Liver (tissue), 3 donors: ENCODE measurements around the gene ARL4D.

Experiments
- ATF3 ChIP-seq: IDR thresholded peaks from 2 replicates; pipeline ENCODE4 v1.6.1; 2016; ENCODE audit warnings: antibody characterized with exemption
- CTCF ChIP-seq: fragments of 150-350 bp; IDR thresholded peaks from 2 replicates; pipeline ENCODE4 v1.5.1; 2017; ENCODE audit warnings: improper control_type of control experiment, low read depth, low read length; ENCODE audit not compliant: missing input control
- JUND ChIP-seq, 2 donors: IDR thresholded peaks; 2 replicates each; pipeline ENCODE4 v1.6.1; 2016; ENCODE audit warnings: antibody characterized with exemption in 2 of 2
- RAD21 ChIP-seq, 2 donors: IDR thresholded peaks; 2 replicates each; pipeline ENCODE4 v1.6.1; 2016; ENCODE audit warnings: antibody characterized with exemption in 2 of 2, mild to moderate bottlenecking in 2 of 2
- YY1 ChIP-seq: IDR thresholded peaks from 2 replicates; pipeline ENCODE4 v1.6.1; 2016; ENCODE audit warnings: antibody characterized with exemption, mild to moderate bottlenecking
- ZBTB33 ChIP-seq: IDR thresholded peaks from 2 replicates; pipeline ENCODE4 v1.6.1; 2016; ENCODE audit warnings: antibody characterized with exemption
- TF ChIP-seq, protein P1 (sequence below): IDR thresholded peaks from 2 replicates; pipeline ENCODE4 v1.6.1; 2016; ENCODE audit warnings: antibody characterized with exemption, mild to moderate bottlenecking
- donor health status: healthy.
- donor health status: healthy.

- TF ChIP-seq CTCF = no peak
- no peak for TF ChIP-seq RAD21 (IDR thresholded peaks at IDR 0.05)
- no peak for TF ChIP-seq YY1
- TF ChIP-seq ZBTB33 = no peak
- TF ChIP-seq ATF3 = no peak
- TF ChIP-seq JUND (IDR thresholded peaks at IDR 0.05) = no peak
- TF ChIP-seq, protein P1, sequence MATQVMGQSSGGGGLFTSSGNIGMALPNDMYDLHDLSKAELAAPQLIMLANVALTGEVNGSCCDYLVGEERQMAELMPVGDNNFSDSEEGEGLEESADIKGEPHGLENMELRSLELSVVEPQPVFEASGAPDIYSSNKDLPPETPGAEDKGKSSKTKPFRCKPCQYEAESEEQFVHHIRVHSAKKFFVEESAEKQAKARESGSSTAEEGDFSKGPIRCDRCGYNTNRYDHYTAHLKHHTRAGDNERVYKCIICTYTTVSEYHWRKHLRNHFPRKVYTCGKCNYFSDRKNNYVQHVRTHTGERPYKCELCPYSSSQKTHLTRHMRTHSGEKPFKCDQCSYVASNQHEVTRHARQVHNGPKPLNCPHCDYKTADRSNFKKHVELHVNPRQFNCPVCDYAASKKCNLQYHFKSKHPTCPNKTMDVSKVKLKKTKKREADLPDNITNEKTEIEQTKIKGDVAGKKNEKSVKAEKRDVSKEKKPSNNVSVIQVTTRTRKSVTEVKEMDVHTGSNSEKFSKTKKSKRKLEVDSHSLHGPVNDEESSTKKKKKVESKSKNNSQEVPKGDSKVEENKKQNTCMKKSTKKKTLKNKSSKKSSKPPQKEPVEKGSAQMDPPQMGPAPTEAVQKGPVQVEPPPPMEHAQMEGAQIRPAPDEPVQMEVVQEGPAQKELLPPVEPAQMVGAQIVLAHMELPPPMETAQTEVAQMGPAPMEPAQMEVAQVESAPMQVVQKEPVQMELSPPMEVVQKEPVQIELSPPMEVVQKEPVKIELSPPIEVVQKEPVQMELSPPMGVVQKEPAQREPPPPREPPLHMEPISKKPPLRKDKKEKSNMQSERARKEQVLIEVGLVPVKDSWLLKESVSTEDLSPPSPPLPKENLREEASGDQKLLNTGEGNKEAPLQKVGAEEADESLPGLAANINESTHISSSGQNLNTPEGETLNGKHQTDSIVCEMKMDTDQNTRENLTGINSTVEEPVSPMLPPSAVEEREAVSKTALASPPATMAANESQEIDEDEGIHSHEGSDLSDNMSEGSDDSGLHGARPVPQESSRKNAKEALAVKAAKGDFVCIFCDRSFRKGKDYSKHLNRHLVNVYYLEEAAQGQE = no peak
These were observed 47.9 kb upstream of the ARL4D start for GRCh38 chr17:43350888-43351361.
